GM12892 (cell line): ENCODE data around the gene PARP4.
A peak's percentile ranks its signal among the peaks of the same experiment; 100 is the strongest.
"Not testable (repeated sequence)": the region's sequence is repeated elsewhere in the genome, so short reads cannot be mapped to it uniquely, and the experiment has no call there.

Experiments used
- DNase-seq: peaks from one replicate; pipeline ENCODE4 v3.0.0; 2011; ENCODE audit not compliant: insufficient read length
- FAIRE-seq: peaks from 2 replicates; lab custom pipeline; 2011; peaks lifted over from hg19 to GRCh38; lab: Jason Lieb, UNC
- POLR2A ChIP-seq: IDR thresholded peaks from 2 replicates; pipeline ENCODE4 v1.6.1; 2011; ENCODE audit warnings: low read depth, low read length, control low read depth
- POLR2AphosphoS5 ChIP-seq: IDR thresholded peaks from 2 replicates; pipeline ENCODE4 v1.6.1; 2011; ENCODE audit warnings: low read depth, low read length, control low read depth
- TAF1 ChIP-seq: IDR thresholded peaks from 2 replicates; pipeline ENCODE4 v1.6.1; 2011; ENCODE audit warnings: low read depth, mild to moderate bottlenecking, control low read depth, low read length, borderline replicate concordance

Gene PARP4

DNA sequence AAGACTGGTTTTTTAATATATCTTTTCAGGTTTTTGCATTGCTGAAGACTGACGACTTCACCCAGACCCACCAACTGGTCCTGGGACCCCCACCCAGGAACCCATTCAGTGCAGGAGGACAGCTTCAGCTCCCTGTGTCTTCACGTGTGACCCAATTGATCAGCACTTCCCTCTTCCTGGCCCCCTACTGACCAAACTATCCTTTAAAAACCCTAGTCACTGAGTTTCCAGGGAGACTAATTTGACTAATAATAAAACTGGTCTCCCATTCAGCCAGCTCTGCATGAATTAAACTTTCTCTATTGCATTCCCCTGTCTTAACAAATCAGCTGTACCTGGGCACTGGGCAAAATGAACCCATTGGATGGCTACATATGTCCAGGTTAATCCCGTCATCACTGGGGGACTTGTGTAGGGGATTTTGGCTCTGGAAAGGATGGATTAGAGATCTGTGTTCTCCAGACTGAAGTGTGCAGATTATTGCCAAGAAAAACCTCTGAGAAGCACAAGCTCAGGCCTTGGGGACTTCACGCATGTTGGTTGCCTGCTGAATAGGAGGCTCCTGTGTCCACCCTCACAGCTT lies 16.3 kb upstream of the PARP4 start:
- no peak for DNase-seq
- no peak for TF ChIP-seq POLR2AphosphoS5
- no peak for TF ChIP-seq POLR2A
- no peak for TF ChIP-seq TAF1
- FAIRE-seq = no peak

DNA sequence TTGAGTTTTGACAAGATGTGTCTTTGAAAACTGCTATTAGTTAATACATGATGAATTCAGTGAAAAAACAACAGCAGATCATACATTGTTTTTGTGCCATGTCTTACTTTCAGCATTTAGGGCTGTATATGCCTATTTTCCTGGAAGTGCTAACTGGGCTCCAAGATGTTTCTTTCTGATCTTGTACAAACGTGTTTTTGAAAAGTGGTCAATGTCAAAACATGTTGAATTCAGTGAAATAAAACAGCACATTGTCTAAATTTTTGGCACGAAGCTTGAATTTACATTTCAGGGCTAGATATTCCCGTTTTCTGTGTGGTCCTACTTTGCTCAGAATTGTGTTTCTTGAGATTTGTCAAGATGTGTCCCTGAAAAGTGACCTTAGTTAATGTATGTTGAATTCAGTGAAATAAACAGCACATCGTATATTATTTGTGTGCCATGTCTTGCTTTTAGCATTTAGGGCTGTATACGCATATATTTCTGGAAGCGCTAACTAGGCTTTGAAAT lies 14.7 kb upstream of the PARP4 start:
- TF ChIP-seq POLR2AphosphoS5 (no peak), POLR2A (no peak), TAF1 (no peak)
- FAIRE-seq (no peak), DNase-seq (no peak)

DNA sequence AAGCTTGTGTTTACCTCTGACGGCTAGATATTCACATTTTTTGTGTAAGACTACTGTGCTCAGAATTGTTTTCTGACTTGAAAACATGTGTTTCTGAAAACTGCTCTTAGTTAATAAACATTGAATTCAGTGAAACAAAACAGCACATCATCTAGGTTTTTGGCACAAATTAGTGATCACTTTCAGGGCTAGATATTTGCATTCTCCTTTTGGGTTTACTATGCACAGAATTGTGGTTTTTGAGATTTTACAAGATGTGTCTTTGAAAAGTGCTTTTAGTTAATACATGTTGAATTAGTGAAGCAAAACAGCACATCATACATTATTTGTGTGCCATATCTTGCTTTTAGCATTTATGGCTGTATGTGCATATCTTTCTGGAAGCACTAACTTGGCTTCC lies 8.2 kb upstream of the PARP4 start:
- FAIRE-seq (no peak), DNase-seq (no peak)
- no peak for TF ChIP-seq POLR2A
- no peak for TF ChIP-seq TAF1
- TF ChIP-seq POLR2AphosphoS5 = no peak

DNA sequence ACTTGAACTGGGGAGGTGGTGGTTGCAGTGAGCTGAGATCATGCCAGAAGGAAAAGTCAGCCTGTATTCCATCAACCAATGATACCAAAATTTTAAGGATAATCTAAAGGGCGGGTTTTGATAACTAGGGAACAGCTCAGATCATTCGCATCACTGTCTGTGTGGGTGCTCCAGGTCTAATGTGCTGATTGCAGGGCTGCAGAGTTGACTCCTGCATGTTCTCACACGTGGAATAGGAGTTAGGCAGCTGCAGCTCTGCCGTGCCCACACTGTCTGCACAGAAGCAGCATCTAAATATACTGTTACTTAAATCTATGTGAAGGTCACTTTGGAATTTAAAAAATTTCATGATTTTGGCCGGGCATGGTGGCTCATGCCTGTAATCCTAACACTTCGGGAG lies 4.3 kb upstream of the PARP4 start:
- TF ChIP-seq POLR2A = no peak
- no peak for TF ChIP-seq TAF1
- no peak for TF ChIP-seq POLR2AphosphoS5
- FAIRE-seq (no peak), DNase-seq (no peak)

GRCh38 chr13:24512908-24513213 lies 283 bp upstream of the PARP4 start:
- TF ChIP-seq POLR2A = no peak
- TF ChIP-seq POLR2AphosphoS5 = no peak
- TF ChIP-seq TAF1 = no peak
- FAIRE-seq = no peak
- no peak for DNase-seq

DNA sequence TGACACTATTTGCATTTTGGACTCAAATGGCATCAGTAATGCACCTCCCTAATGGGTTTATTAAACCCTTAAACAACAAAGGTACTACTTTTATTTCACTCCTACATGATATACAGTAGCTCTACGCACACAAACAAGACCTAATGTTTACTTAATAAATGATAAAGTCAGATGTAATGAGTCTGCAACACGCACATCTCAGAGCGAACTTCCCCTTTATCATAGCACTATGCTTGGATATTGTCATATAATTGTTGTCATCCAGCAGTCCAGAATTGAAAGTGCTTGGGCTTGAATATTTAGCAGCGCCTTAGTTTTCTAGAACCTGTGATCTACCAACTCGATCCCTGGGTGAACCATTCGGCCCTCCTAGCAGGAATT lies 772 bp downstream of the PARP4 start:
- TF ChIP-seq POLR2A = no peak
- TF ChIP-seq POLR2AphosphoS5 = no peak
- TF ChIP-seq TAF1 = no peak
- DNase-seq (no peak), FAIRE-seq (no peak)

DNA sequence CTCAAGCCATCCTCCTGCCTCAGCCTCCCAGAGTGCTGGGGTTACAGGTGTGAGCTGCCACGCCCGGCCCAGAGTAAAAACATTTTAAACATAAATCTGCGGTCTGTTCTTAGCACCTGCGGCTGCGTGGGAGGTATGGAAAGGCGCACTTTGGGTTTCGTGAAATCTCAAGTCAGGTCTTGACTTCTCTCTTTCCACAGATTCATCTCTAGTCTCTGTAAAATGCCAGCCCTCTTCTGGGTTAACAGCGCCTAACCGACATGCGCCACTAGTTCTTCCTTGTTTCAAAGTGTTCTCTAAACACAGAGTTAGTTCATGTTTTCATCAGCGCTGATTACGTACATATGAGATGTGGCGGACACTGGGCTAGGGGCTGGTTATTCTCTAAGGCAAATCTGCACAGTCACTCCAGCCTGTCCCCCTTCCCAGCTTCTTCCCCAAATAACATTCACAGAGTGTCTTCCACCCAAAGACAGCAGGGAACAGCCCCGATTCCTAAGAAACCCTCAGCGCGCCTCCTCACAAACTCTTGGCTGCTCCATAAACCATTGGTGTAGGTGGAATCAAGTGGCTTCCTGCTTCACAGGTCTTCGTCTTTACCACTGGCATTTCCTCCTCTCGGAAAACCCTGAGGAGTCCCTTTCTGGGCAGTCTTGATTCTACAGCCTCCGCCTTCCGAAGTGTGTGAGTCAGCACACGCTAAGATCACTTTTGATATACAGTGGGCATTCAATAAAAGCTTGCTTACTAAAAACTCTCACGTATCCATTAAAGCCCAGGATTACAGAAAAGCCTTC lies 1.4 kb downstream of the PARP4 start:
- DNase-seq (no peak), FAIRE-seq (peak; percentile 63)
- no peak for TF ChIP-seq TAF1
- 0 out of 2 replicates have a peak, but pooled peaks have one; percentile 41 for TF ChIP-seq POLR2A

- DNase-seq (no peak), FAIRE-seq (no peak)
- no peak for TF ChIP-seq POLR2A
Measured at GRCh38 chr13:24506698-24507335, 5.8 kb downstream of the PARP4 start.

DNA sequence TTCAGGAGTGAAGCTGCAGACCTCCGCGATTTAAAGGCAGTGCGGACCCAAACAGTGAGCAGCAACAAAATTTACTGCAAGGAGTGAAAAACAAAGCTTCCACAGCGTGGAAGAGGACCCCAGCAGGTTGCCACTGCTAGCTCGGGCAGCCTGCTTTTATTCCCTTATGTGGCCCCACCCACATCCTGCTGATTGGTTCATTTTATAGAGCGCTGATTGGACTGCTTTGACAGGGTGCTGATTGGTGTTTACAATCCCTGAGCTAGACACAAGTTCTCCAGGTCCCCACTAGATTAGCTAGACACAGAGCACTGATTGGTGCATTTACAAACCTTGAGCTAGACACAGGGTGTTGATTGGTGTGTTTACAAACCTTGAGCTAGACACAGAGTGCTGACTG lies 6.3 kb downstream of the PARP4 start:
- DNase-seq, FAIRE-seq: not testable (repeated sequence)

- no peak for FAIRE-seq
- TF ChIP-seq TAF1 (no peak), POLR2A (no peak), POLR2AphosphoS5 (no peak)
Measured at GRCh38 chr13:24505756-24506155, 6.8 kb downstream of the PARP4 start.

GRCh38 chr13:24505256-24505655 lies 7.3 kb downstream of the PARP4 start:
- TF ChIP-seq POLR2A (no peak), TAF1 (no peak), POLR2AphosphoS5 (no peak)
- DNase-seq (no peak), FAIRE-seq (no peak)

More at GRCh38 chr13:24505756-24506155, 6.8 kb downstream of the PARP4 start:
- DNase-seq = no peak

GRCh38 chr13:24503379-24503696 lies 9.2 kb downstream of the PARP4 start:
- TF ChIP-seq POLR2AphosphoS5 (no peak), POLR2A (no peak), TAF1 (no peak)
- DNase-seq (no peak), FAIRE-seq (peak; percentile 14)
